K562 (cell line): ENCODE data around the gene JMJD1C.

ENCODE experiments used
- ELF4 ChIP-seq: fragments of 450-650 bp; formaldehyde crosslinking; IDR thresholded peaks from 2 replicates; pipeline ENCODE4 v1.4.0; 2022; ENCODE audit warnings: missing genetic modification characterization
- RAD21 ChIP-seq, 2 experiments: fragments of 250-450 bp in 1 of 2; fragments of 450-650 bp in 1 of 2; sonication (Bioruptor Pico) in 1 of 2; formaldehyde crosslinking in 1 of 2; IDR thresholded peaks in 1 of 2; conservative IDR thresholded peaks in 1 of 2; 2 replicates each; pipeline versions ENCODE4 v1.4.0 to v1.8.0; 2020 to 2022; ENCODE audit warnings: mild to moderate bottlenecking in 2 of 2, moderate library complexity in 1 of 2
- RB1 ChIP-seq: fragments of 450-650 bp; IDR thresholded peaks from 2 replicates; pipeline ENCODE4 v1.6.1; 2017; ENCODE audit warnings: low read depth, mild to moderate bottlenecking
- RFX5 ChIP-seq: IDR thresholded peaks from 2 replicates; pipeline ENCODE4 v1.6.1; 2011; ENCODE audit warnings: low read depth, mild to moderate bottlenecking, improper control_type of control experiment, low read length
- SAP30 ChIP-seq: fragments of 200-600 bp; sonication (generic); IDR thresholded peaks from 2 replicates; pipeline ENCODE4 v1.6.1; 2012; ENCODE audit warnings: borderline replicate concordance, low read depth, mild to moderate bottlenecking, moderate library complexity, low read length, control low read depth, inconsistent platforms; ENCODE audit not compliant: insufficient read depth, poor library complexity, severe bottlenecking
- TAF15 ChIP-seq: fragments of 200-400 bp; formaldehyde crosslinking; IDR thresholded peaks from 2 replicates; pipeline ENCODE4 v1.6.1; 2017; ENCODE audit warnings: mild to moderate bottlenecking, low read depth, low read length, moderate library complexity
- THAP7 ChIP-seq: fragments of 250-450 bp; sonication (Bioruptor Pico); IDR thresholded peaks from 2 replicates; pipeline ENCODE4 v1.5.0; 2021
- ZNF280B ChIP-seq: fragments of 250-450 bp; sonication (Bioruptor Pico); IDR thresholded peaks from 2 replicates; pipeline ENCODE4 v1.5.1; 2021; ENCODE audit warnings: mild to moderate bottlenecking

GRCh38 chr10:63487990-63488389, 22.2 kb upstream of the JMJD1C start:
- no peak for TF ChIP-seq RAD21 (CRISPR knock-in tag; conservative IDR thresholded peaks at IDR 0.05 in 1 of 2, IDR thresholded peaks at IDR 0.05 in 1 of 2)
- no peak for TF ChIP-seq ZNF280B (CRISPR knock-in tag)
- no peak for TF ChIP-seq SAP30
- no peak for TF ChIP-seq THAP7 (CRISPR knock-in tag)
- no peak for TF ChIP-seq ELF4
- no peak for TF ChIP-seq TAF15
- TF ChIP-seq RFX5, result no peak
- TF ChIP-seq RB1, result no peak
